Measurements from ENCODE around the gene POLR3B. TPM values are rescaled to one million over a fixed set of nuclear protein-coding genes. Genes with fewer than 3 reads are reported as not detected.

The POLR3B gene
- total RNA-seq, 2 experiments from 2014 or later = 2.5 to 2.6 TPM

DNA sequence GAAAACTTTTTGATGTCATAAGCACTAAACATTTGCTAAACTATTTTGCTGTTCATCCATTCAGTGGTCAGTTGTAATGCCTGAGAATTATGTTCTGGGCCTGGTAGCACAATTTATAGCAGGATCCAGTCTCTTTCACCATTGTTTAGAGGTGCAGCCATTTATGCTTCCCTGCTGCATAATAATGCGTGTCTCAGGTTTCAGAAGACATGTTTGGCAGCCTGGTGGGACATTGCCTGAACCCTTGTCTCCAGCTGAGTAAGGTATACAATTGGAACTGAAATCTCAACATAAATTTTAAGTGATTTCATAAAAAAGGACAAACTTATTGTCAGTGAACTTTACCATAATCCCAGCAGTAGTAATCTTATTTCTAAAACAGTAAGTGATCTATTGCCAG, 94.8 kb downstream of the POLR3B start:
- ChIA-PET CTCF (no interaction called here), POLR2A (no interaction called here)
- peaks cover 40% of the 10 kb centered on the region for H3K36me3 Mint-ChIP-seq (ENCODE audit: low read depth)
- no peak for DNase-seq
- H3K9me3 ChIP-seq (ENCODE audit: control insufficient read depth in 1 of 2, insufficient read depth in 1 of 2, low read length in 2 of 2) = no peaks in the 10 kb centered on the region
- H3K4me3 ChIP-seq (ENCODE audit: low read length) = no peak overlapping the region
- H3K27ac Mint-ChIP-seq = no peak overlapping the region
- H3K4me1 ChIP-seq (ENCODE audit: insufficient read depth, low read length) = no peaks in the 10 kb centered on the region
- H3K27ac ChIP-seq (ENCODE audit: low read depth in 1 of 2, low read length in 2 of 2) = no peak overlapping the region
- ATAC-seq (ENCODE audit: poor library complexity) = no peak
- intact Hi-C loops (cut with DNase I, micrococcal nuclease) = no loop called here
- H3K27me3 ChIP-seq (ENCODE audit: control insufficient read depth in 1 of 2, insufficient read depth in 2 of 2, low read length in 2 of 2) = no peaks in the 10 kb centered on the region
- TF ChIP-seq, protein P1, sequence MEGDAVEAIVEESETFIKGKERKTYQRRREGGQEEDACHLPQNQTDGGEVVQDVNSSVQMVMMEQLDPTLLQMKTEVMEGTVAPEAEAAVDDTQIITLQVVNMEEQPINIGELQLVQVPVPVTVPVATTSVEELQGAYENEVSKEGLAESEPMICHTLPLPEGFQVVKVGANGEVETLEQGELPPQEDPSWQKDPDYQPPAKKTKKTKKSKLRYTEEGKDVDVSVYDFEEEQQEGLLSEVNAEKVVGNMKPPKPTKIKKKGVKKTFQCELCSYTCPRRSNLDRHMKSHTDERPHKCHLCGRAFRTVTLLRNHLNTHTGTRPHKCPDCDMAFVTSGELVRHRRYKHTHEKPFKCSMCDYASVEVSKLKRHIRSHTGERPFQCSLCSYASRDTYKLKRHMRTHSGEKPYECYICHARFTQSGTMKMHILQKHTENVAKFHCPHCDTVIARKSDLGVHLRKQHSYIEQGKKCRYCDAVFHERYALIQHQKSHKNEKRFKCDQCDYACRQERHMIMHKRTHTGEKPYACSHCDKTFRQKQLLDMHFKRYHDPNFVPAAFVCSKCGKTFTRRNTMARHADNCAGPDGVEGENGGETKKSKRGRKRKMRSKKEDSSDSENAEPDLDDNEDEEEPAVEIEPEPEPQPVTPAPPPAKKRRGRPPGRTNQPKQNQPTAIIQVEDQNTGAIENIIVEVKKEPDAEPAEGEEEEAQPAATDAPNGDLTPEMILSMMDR (IDR thresholded peaks at IDR 0.05) = no peak
- no peaks in the 10 kb centered on the region for H3K27me3 Mint-ChIP-seq
- H3K4me1 Mint-ChIP-seq (ENCODE audit: low read depth) = no peaks in the 10 kb centered on the region
- H3K36me3 ChIP-seq (ENCODE audit: insufficient read depth, low read length) = peaks cover 14% of the 10 kb centered on the region
- H3K9me3 Mint-ChIP-seq = no peaks in the 10 kb centered on the region
- no peak overlapping the region for H3K4me3 Mint-ChIP-seq

DNA sequence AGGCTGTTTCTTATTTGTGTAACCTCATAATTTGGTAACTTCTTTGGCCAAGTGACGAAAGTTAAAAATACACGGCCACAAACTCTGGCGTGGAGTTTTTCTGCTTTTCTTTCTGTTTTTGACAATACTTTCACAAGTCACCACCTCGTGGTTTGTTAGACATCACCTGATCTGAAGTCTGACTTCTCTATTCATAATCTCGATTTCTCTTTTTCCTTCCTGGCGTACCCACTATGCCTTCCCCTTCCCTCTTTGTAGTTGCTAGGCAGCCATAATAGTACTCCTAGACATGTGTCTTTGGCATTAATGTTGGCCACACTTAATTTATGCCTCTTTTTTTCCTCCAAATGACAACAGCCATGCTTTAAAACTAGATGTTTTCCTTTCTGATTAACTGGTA, 97.6 kb downstream of the POLR3B start:
- ATAC-seq (ENCODE audit: poor library complexity) (no peak), DNase-seq (peak in 1 of 14 experiments; percentile 17)
- intact Hi-C loops (cut with DNase I, micrococcal nuclease) = no loop called here
- Mint-ChIP-seq H3K27me3 (no peaks in the 10 kb centered on the region), H3K36me3 (ENCODE audit: low read depth) (peaks cover 57% of the 10 kb centered on the region), H3K4me3 (no peak overlapping the region), H3K9me3 (no peaks in the 10 kb centered on the region), H3K4me1 (ENCODE audit: low read depth) (no peaks in the 10 kb centered on the region), H3K27ac (no peak overlapping the region)
- Histone ChIP-seq H3K4me1 (ENCODE audit: insufficient read depth, low read length) (no peaks in the 10 kb centered on the region), H3K27ac (ENCODE audit: low read depth in 1 of 2, low read length in 2 of 2) (no peak overlapping the region), H3K9me3 (ENCODE audit: control insufficient read depth in 1 of 2, insufficient read depth in 1 of 2, low read length in 2 of 2) (no peaks in the 10 kb centered on the region), H3K36me3 (ENCODE audit: insufficient read depth, low read length) (peaks cover 19% of the 10 kb centered on the region), H3K27me3 (ENCODE audit: control insufficient read depth in 1 of 2, insufficient read depth in 2 of 2, low read length in 2 of 2) (no peaks in the 10 kb centered on the region), H3K4me3 (ENCODE audit: low read length) (no peak overlapping the region)
- ChIA-PET POLR2A (interaction anchor here (0.7 to 1.0 kb wide), 2 partner anchors 9 to 989 kb away, joined by 3 read pairs; no protein-coding TSS in a partner anchor), CTCF (no interaction called here)
- TF ChIP-seq, protein P1 (IDR thresholded peaks at IDR 0.05) = no peak

DNA sequence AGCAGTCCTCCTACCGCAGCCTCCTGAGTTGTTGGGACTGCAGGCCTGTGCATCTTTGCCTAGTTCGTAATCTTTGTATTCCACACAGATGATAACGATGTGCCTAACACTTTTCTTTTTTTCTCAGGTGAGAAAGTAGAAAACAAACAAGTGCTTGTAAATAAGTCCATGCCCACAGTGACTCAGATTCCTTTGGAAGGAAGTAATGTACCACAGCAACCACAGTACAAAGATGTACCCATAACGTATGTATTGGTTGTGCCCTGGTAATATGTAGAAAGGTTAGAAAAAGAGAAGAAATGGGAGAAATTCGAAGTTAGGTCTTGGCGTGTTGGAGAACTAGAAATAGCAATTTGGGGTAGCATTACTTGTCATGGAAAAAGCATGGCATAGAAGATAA, 101.6 kb downstream of the POLR3B start:
- Histone ChIP-seq H3K36me3 (ENCODE audit: insufficient read depth, low read length) (peaks cover 28% of the 10 kb centered on the region), H3K4me1 (ENCODE audit: insufficient read depth, low read length) (peaks cover 6% of the 10 kb centered on the region), H3K9me3 (ENCODE audit: control insufficient read depth in 1 of 2, insufficient read depth in 1 of 2, low read length in 2 of 2) (no peaks in the 10 kb centered on the region), H3K27ac (ENCODE audit: low read depth in 1 of 2, low read length in 2 of 2) (no peak overlapping the region), H3K4me3 (ENCODE audit: low read length) (no peak overlapping the region), H3K27me3 (ENCODE audit: control insufficient read depth in 1 of 2, insufficient read depth in 2 of 2, low read length in 2 of 2) (no peaks in the 10 kb centered on the region)
- no peak for ATAC-seq (ENCODE audit: poor library complexity)
- Mint-ChIP-seq H3K9me3 (no peaks in the 10 kb centered on the region), H3K27ac (no peak overlapping the region), H3K27me3 (no peaks in the 10 kb centered on the region), H3K36me3 (ENCODE audit: low read depth) (peaks cover 81% of the 10 kb centered on the region), H3K4me1 (ENCODE audit: low read depth) (peaks cover 8% of the 10 kb centered on the region), H3K4me3 (no peak overlapping the region)
- TF ChIP-seq, protein P1 (IDR thresholded peaks at IDR 0.05) = no peak
- intact Hi-C loops (cut with DNase I, micrococcal nuclease) = no loop called here
- POLR2A ChIA-PET = no interaction called here
- CTCF ChIA-PET = no interaction called here
- no peak for DNase-seq
